NCI-H460 (cell line): ENCODE data around the gene PRR14L. TPM values are rescaled to one million over a fixed set of nuclear protein-coding genes. Genes with fewer than 3 reads are reported as not detected.
A peak's percentile ranks its signal among the peaks of the same experiment; 100 is the strongest.
"Not testable (repeated sequence)": the region's sequence is repeated elsewhere in the genome, so short reads cannot be mapped to it uniquely, and the experiment has no call there.

Source experiments
- DNase-seq: peaks from one replicate; pipeline ENCODE4 v3.0.0-alpha.2; 2016; ENCODE audit warnings: low read depth; ENCODE audit errors: extremely low read depth
- total RNA-seq: library from RNA; depleted of rRNA; stranded (reverse); fragments of >200 nt; shearing (Covaris generic); gene quantifications from 2 replicates; pipeline ENCODE4 v1.2.3, GENCODE V29; 2014

Gene PRR14L
- total RNA-seq, 1 experiment from 2014 or later: 16.3 TPM

DNA sequence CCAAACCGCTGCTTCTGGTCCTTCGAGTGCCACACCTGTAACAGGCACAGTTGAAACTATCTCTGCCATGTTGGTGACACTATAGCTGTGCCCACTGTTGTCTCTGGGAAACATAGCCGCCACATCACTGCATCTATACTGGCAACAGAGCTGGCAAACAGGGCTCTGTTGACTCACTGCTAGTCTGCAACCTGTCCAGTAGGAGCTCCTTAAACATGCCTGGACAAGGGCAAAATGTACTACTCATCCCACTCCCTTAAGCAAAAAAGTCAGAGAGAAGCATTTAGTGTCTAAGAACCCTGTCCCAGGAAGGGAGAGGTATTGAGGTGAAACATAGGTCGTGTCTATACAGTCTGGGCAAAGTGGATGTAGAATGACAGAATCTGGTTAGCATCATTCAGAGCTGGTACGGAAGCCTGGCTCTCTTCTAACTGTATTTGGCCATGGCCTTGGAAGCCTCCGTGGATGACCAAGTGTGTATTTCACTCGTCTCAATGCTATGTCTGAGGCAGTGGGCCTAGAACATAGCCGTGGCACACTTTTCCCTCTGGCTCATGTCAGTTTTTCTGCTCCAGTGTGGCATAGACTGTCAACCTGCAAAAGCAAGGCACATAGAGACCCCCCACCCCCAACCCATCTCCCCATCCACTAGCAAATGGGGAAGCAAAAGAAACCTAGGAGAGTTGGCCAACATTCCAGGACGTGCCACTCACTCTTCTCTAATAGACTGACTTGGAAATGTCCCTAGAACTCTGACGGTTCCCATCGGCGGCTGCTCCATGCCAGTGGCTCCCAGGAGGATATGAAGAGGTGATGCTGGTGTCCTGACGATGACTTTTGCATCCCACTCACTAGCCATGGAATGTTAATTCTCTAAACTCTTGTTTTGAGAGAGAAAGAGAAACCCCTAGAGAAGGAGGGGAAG, 66.5 kb downstream of the PRR14L start:
- no peak for DNase-seq

DNA sequence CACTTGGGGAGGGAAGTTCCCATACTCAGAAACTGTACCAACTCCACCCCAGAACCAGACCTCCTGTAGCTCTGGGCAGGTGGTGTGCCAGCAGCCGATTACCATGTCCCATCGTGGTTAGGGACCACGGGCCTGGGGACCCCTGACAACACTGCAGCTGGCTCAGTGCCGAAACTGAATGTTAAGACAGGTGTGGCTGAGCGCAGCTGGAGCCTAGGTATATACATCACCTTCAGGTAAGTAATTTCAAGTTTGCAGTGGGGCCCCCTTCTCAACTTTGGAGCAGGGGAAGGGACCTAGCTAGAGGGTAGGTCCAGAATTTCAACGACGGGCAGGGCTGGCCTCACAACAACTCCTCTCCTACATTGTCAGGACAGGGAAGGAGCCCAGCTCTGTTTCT, 67.2 kb downstream of the PRR14L start:
- no peak for DNase-seq

DNA sequence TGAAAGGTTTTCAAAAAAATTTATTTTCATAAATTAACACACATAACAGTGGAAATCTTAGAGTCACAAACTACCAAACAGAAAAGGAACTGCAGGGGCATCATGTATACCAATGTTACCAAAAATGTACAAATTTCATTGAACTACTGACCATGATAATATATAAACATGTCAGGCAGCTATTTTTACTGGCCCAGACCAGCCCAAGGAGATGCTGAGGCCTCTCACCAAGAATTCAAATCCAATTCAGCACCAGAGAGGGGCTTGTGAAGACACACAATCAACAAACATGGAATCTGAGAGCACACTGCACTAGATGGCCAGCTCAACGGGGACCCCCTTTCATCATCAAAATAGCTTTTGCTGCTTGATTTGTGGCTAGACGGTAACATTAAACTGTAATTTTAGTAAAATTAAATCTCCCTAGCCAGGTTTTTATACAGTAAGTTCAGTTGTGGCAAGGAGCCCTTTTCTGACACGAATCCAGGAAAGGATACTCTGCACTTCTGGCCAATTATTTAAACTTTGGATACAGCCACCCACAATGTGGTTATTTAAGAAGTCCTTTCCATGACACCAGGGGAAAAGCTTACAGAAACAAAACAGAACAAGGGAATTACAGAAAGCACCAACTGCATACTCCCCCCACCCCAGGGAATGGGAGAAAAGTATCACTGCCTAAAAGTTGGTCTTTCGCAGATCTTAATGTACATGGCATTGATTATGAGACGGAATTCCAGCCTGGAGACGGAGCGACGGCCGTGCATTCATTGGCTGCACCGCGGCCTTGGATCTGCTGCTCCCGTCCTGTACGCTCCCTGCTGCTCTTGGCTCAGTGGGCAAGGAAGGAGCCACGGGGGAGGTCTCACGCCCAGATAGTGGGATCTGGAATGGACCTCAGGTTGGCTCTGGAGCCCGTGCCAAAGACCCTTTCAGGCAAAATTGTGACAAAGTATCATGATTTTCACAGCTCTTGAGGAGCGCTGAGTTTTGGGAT, 68.3 kb downstream of the PRR14L start:
- DNase-seq: no peak

DNA sequence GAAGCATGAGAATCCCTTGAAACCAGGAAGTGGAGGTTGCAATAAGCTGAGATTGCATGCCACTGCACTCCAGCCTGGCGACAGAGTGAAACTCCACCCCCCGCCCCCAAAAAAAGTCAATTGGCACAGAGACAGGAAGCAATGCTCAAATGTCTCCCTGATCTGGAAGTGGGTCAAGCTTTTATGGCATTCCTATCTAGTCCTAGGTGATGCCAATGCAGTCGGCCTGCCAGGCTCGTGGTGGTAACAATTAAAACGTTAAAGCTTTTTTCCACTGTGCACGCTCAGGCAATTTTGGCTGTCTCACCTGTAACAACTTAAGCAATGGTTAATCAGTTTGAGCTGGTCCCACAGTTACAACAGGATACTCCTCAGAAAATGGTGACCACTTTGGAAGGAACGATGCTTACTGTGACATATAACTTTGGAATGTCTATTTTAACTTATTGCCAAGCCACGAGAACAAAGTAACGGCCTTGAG, 69.0 kb downstream of the PRR14L start:
- DNase-seq: no peak

DNA sequence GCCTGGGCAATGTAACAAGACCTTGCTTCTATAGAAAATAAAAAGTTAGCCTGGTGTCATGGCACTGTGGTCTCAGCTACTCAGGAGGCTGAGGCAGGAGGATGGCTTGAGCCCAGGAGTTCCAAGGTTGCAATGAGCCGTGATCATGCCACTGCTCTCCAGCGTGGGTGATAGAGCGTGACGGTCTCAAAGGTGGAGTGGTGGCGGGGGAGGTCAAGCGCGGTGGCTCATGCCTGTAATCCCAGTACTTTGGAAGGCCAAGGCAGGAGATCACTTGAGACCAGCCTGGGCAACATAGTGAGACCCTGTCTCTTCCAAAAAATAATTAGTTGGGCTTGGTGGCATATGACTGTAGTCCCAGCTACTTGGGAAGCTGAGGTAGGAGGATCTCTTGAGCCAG, 71.2 kb downstream of the PRR14L start:
- DNase-seq: no peak

DNA sequence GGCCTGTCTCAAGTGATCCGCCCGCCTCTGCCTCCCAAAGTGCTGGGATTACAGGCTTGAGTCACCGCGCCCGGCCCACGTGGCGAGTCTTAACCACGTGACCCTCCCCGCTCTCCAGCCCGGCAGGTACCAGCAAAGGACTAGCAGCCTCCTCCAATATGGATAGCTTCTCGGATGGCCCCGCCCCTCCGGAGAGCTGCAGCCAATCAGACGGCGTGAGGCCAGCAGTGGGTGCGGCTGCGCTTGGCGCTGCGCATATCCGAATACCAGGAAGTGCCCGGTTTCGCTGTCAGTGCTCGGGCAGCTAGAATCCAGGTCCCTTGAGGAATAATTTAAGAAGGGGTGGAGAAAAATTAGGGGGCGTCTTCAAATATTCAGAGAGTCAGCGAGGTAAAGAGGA, 73.2 kb downstream of the PRR14L start:
- DNase-seq: peak; percentile 87

DNA sequence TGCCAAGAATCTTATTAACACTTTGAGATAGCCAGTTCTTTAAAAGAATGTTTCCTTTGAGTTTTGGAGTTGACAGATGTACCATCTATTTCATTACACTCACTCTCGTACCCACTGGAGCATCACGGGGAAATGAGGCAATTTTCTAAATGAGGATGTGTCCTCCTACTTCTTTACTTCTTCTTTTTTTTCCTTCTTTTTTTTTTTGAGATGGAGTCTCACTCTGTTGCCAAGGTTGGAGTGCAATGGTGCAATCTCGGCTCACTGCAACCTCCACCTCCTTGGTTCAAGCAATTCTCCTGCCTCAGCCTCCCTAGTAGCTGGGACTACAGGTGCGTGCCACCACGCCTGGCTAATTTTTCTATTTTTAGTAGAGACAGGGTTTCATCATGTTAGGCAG, 75.7 kb downstream of the PRR14L start:
- DNase-seq: not testable (repeated sequence)

DNA sequence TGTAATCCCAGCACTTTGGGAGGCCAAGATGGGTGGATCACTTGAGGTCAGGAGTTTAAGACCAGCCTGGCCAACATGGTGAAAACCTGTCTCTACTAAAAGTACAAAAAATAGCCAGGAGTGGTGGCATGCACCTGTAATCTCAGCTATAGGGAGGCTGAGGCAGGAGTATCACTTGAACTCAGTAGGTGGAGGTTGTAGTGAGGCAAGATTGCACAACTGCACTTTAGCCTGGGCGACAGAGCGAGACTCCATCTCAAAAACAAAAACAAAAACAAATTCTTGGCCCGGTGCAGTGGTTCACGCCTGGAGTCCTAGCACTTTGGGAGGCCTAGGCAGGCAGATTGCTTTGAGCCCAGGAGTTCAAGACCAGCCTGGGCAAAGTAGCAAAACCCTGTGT, 81.1 kb downstream of the PRR14L start:
- DNase-seq: not testable (repeated sequence)

DNA sequence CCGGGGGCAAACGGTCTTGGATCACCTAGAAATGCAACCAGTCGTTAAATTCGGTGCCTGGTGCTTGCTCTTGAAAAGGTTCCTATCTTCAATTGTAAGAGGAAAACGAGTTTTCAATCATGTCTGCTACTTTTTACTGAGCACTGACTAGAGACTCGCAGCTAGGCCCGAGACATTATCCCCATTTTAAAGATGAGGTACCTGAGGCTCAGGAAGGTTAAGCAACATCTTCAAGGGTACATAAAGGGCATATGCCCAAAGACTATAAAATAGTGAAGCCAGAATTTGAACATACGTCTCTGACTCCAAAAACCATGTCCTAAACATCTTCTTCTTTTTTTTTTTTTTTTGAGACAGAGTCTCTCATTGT, 87.3 kb downstream of the PRR14L start:
- DNase-seq: no peak

DNA sequence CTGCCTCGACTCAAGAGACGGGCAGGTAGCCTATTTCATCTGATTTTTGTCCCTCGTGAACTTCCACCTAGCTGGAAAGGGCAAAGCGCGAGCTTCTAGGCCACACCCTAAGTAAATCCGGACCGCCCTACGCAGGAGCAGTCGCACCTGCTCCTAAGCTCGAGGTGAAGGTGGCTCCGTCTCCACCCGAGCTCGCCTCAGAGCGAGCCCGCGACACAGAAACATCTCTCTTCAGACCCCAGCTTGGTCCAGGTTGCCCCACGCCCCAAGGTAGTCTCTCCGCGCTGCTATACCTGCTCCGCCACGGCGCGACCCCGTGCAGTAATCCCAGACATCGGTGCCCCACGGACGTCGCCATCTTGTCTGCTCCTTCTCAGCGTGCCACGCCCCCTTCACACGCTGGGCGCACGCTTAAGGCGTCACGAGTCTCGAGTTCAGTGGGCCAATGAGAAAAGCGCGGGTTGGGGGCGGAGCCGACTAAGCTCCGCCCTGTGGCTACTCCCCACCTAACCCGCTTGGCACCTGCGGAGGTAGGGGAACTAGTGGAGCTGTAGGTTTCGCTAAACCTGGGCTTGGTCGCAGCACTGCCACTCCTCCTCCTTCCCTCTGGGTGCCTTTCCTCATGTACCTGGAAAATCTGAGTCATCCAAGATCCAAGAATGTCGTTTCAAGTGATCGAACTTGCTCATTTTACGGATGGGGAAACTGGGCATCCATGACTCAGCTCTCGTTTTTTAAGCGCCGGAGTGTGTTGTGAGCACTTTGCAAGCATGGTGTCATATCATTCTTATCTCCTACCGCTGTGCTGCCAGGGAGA, 87.9 kb downstream of the PRR14L start, which contains the start of gene PISD:
Gene PISD, minus strand, starts transcription at position 365 of the 817 bp plus-strand sequence. Its CDS starts 7 bp downstream, at position 358.
- DNase-seq: peak; percentile 92

DNA sequence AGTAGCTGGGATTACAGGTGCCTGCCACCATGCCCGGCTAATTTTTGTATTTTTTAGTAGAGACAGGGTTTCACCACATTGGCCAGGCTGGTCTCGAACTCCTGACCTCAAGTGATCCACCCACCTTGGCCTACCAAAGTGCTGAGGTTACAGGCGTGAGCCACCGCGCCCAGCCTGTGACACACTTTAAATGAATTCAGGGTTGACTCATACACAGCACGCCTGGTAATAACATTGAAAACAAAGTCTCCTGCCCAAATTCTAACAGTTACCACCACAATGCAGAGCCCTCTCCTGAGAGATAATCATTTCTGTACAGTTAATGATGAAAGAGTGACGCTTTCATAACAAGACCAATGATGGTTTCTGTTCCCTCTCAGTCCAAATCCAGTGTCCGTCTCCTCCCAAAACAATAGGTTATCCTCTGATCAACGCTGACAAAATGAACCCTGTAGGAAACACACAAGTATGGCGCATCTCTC, 89.0 kb downstream of the PRR14L start:
- DNase-seq: not testable (repeated sequence)

DNA sequence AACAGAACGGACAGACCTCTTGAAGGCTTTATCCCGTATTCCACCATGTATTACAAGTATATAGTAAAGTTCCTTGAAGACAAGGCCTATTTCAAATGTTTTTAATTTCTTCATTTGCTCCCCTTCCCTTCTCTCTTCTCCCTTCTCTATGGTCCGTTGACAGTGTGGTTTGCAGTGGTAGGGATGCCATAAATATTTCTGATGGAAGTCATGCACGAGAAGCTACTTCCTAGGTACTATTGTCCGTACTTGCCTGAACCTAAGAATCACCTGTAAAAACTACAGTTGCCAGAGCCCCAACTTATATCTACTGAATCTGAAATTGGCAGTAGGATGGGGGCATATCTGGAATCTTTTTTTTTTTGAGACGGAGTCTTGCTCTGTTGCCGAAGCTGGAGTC, 90.7 kb downstream of the PRR14L start:
- no peak for DNase-seq

DNA sequence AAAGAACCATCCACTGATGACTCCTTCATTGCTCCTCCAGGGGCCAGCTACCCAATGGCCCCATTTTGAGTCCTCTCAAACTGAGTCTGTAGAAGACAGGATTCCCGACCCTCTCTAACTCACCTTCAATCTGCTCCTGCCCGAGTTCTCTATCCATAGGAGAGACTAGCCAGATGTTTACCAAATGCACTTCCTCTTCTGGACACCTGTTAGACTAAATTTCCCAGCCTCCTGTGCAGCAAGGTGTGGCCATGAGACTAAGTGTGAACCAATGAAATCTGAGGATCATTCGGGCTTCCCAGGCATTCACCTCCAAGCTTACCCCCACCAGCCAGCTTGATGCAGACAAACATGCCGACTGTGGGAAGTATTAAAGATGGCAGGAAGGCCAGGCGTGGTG, 95.5 kb downstream of the PRR14L start:
- no peak for DNase-seq

DNA sequence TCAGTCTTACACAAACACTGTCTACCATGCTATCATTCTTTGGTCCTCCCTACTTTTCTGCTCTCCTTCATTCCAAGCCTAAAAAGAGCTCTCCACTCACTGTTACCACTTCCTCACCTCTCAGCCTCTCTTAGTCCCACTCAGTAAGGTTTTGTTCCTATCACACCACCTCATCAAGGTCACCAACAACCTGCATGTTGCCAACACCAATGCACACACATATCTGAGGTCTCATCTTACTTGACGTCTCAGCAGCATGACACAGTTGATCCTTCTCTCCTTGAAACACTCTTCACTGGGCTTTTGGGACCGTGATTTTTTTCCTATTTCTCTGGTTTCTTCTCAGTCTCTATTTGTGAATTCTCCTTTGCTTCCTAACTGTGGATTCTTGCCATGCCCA, 96.0 kb downstream of the PRR14L start:
- DNase-seq: no peak

DNA sequence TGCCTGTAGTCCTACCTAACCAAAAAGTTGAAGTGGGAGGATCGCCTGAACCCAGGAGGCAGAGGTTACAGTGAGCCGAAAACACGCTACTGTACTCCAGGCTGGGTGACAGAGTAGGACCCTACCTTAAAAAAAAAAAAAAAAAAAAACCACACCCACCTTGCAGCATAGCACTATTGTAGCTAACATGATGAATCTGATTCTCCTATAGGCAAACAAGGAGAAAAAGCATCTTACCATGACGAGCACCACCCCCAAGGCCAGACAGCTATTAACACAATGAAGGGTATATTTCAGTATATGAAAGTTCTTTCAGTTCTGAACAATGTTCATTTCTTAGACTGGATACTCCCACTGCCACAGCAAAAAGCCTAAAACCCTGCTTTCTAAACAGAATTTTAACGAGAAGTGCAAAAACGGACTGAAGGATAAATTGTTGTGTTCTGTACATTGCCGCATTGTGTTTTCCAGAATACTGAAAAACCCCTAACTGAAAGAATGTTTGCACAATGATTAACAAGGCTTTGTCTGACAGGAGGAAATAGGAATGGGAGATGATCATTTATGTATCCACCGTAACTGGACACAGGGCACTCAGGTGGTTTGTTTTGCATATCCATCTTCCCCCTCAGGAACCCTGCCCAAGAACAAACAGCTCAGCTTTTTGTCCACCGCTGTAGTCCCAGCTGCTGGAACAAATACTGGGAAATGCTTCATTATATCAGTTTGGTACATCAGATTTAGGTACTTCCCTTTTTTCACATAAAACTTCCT, 96.8 kb downstream of the PRR14L start:
- no peak for DNase-seq

DNA sequence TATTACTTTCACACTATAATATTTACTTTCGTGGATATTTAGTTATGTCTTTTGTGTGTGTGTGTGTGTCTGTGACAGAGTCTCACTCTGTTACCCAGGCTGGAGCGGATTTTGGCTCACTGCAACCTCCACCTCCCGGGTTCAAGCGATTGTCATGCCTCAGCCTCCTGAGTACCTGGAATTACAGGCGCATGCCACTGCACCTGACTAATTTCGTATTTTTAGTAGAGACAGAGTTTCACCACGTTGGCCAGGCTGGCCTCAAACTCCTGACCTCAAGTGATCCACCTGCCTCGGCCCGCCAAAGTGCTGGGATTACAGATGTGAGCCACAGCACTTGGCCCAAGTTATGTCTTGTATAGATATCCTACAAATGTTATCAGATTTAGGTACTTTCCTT, 97.8 kb downstream of the PRR14L start:
- DNase-seq: no peak

DNA sequence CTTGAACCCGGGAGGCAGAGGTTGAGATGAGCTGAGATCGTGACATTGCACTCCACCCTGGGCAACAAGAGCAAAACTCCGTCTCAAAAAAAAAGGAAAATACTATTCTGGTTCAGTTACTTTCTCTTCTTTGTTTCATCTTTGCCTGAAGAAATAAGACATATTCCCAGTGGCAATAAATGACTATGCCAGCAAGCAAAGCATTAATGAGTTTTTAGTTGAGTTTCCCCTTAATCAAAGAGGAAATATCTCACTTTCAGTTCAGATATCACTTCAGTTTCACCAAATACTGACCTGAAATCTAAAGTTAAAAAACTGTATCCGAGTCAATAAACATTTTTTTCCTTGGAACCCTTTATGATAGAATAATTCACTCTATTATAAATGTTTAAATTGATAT, 98.3 kb downstream of the PRR14L start:
- DNase-seq: no peak

DNA sequence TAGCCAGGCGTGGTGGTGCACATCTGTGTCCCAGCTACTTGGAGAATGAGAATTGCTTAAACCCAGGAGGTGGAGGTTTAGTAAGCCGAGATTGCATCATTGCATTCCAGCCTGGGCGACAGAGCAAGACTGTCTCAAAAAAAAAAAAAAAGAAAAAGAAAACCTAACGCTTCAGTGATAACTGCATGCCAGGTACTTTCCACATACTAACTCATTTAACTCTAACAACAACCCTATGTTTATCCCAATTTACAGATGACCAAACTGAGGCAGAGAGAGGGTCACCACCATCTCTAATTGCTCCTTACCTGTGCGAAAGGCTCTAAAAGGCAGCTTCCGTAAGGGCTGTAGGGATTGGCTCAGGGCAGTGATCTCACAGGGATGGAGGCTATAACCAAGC, 99.5 kb downstream of the PRR14L start:
- no peak for DNase-seq

DNA sequence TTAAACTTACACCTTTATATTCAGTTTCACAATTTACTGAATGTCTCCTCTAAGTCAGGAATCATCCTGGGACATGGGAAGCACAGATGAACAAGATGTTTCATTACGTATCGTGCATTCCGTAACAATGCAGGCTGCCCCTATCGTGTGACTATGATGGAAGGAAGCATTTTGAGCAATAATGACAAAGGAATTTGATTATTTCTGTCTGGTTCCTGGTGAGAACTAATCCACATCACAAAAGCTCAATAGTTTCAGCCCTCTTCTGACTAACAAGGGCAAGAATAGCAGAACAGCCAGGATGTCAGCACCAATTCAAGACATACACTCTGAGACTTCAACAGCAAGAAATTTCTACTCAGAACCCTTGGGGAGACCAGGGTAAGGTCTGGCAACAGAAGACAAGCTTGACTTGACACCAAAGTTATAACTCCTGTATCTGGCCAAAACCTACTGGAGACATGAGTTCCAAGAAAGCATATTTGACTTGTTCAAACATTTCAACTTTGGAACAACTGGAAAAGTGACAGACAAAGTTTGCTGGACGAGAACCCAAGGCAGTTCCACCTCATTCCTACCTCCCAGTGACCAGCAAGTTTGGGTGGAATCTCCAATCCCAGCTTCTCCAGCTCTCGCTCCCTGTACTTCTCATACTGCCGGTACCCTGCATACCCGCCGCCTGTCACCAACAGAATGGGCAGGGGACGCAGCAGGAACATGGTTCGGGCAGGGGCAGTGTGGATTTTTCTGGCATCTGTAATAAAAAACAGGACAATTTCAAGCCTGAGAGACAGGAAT, 102.2 kb downstream of the PRR14L start:
- no peak for DNase-seq
